Activated CD8-positive, alpha-beta memory T cell treated with anti-CD3 and anti-CD28 coated beads, Interleukin-2, amount 50 U/mL, for 24 hours (primary cell): ENCODE results near the gene HBA1.
"Not testable (repeated sequence)": the region's sequence is repeated elsewhere in the genome, so short reads cannot be mapped to it uniquely, and the experiment has no call there.

Source experiments
- DNase-seq: peaks from one replicate; pipeline ENCODE4 v3.0.0-alpha.2; 2020; ENCODE audit errors: extremely low read depth

Gene HBA1

DNA sequence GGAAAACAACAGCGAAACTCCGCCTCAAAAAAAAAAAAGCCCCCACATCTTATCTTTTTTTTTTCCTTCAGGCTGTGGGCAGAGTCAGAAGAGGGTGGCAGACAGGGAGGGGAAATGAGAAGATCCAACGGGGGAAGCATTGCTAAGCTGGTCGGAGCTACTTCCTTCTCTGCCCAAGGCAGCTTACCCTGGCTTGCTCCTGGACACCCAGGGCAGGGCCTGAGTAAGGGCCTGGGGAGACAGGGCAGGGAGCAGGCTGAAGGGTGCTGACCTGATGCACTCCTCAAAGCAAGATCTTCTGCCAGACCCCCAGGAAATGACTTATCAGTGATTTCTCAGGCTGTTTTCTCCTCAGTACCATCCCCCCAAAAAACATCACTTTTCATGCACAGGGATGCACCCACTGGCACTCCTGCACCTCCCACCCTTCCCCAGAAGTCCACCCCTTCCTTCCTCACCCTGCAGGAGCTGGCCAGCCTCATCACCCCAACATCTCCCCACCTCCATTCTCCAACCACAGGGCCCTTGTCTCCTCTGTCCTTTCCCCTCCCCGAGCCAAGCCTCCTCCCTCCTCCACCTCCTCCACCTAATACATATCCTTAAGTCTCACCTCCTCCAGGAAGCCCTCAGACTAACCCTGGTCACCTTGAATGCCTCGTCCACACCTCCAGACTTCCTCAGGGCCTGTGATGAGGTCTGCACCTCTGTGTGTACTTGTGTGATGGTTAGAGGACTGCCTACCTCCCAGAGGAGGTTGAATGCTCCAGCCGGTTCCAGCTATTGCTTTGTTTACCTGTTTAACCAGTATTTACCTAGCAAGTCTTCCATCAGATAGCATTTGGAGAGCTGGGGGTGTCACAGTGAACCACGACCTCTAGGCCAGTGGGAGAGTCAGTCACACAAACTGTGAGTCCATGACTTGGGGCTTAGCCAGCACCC is 1.2 kb upstream of the HBA1 start:
- no peak for DNase-seq

DNA sequence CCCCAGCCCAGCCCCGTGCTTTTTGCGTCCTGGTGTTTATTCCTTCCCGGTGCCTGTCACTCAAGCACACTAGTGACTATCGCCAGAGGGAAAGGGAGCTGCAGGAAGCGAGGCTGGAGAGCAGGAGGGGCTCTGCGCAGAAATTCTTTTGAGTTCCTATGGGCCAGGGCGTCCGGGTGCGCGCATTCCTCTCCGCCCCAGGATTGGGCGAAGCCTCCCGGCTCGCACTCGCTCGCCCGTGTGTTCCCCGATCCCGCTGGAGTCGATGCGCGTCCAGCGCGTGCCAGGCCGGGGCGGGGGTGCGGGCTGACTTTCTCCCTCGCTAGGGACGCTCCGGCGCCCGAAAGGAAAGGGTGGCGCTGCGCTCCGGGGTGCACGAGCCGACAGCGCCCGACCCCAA is 474 bp upstream of the HBA1 start:
- not testable (repeated sequence) for DNase-seq

DNA sequence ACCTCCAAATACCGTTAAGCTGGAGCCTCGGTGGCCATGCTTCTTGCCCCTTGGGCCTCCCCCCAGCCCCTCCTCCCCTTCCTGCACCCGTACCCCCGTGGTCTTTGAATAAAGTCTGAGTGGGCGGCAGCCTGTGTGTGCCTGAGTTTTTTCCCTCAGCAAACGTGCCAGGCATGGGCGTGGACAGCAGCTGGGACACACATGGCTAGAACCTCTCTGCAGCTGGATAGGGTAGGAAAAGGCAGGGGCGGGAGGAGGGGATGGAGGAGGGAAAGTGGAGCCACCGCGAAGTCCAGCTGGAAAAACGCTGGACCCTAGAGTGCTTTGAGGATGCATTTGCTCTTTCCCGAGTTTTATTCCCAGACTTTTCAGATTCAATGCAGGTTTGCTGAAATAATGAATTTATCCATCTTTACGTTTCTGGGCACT is 928 bp downstream of the HBA1 start:
- DNase-seq, result no peak

DNA sequence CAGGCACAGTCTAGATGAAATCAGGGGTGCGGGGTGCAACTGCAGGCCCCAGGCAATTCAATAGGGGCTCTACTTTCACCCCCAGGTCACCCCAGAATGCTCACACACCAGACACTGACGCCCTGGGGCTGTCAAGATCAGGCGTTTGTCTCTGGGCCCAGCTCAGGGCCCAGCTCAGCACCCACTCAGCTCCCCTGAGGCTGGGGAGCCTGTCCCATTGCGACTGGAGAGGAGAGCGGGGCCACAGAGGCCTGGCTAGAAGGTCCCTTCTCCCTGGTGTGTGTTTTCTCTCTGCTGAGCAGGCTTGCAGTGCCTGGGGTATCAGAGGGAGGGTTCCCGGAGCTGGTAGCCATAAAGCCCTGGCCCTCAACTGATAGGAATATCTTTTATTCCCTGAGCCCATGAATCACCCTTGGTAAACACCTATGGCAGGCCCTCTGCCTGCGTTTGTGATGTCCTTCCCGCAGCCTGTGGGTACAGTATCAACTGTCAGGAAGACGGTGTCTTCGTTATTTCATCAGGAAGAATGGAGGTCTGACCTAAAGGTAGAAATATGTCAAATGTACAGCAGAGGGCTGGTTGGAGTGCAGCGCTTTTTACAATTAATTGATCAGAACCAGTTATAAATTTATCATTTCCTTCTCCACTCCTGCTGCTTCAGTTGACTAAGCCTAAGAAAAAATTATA is 1.6 kb downstream of the HBA1 start:
- no peak for DNase-seq

DNA sequence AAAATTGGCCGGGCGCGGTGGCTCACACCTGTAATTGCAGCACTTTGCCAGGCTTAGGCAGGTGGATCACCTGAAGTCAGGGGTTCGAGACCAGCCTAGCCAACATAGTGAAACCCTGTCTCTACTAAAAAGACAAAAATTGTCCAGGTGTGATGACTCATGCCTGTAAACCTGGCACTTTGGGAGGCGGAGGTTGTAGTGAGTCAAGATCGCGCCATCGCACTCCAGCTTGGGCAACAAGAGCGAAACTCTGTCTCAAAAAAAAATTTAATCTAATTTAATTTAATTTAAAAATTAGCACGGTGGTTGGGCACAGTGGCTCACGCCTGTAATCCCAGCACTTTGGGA is 2.2 kb downstream of the HBA1 start:
- DNase-seq, result no peak

DNA sequence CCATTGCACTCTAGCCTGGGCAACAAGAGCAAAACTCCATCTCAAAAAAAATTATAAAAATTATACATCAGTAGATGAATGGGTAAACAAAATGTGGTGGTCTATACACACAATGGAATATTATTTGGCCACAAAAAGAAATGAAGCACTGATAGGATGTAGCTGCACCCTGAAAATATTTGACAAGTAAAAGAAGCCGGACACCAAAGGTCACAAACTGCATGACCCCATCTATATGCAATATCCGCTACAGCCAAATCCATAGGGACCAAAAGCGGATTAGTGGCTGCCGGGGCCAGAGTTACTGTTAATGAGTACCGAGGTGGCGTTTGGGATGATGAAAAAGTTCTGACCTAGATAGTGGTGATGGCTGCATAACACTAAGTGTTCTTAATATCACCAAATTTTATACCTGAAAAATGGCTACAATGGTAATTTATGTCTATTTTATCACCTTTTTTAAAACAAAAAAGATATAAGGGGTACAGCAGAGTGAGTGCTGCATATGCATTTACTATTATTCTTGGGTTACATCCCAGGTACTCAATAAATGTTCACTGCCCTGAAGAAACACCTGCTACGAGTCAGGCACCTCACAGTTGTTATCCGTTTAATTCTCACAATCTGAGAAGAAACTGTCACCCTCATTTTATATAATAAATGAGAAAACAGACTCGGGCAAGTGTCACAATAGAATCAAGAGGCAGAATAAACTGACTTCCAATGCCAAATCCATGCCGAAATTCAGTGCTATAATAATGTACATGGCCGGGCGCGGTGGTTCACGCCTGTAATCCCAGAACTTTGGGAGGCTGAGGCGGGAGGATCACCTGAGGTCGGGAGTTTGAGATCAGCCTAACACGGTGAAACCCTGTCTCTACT is 3.0 kb downstream of the HBA1 start:
- no peak for DNase-seq

DNA sequence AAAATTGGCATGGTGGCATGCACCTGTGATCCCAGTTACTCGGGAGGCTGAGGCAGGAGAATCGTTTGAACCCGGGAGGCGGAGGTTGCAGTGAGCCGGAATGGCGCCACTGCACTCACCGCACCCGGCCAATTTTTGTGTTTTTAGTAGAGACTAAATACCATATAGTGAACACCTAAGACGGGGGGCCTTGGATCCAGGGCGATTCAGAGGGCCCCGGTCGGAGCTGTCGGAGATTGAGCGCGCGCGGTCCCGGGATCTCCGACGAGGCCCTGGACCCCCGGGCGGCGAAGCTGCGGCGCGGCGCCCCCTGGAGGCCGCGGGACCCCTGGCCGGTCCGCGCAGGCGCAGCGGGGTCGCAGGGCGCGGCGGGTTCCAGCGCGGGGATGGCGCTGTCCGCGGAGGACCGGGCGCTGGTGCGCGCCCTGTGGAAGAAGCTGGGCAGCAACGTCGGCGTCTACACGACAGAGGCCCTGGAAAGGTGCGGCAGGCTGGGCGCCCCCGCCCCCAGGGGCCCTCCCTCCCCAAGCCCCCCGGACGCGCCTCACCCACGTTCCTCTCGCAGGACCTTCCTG is 3.7 kb downstream of the HBA1 start, which contains the start of gene HBQ1:
Gene HBQ1, plus strand, starts transcription at position 359 of the 575 bp plus-strand sequence. Its CDS starts 28 bp downstream, at position 387.
- DNase-seq, result no peak

DNA sequence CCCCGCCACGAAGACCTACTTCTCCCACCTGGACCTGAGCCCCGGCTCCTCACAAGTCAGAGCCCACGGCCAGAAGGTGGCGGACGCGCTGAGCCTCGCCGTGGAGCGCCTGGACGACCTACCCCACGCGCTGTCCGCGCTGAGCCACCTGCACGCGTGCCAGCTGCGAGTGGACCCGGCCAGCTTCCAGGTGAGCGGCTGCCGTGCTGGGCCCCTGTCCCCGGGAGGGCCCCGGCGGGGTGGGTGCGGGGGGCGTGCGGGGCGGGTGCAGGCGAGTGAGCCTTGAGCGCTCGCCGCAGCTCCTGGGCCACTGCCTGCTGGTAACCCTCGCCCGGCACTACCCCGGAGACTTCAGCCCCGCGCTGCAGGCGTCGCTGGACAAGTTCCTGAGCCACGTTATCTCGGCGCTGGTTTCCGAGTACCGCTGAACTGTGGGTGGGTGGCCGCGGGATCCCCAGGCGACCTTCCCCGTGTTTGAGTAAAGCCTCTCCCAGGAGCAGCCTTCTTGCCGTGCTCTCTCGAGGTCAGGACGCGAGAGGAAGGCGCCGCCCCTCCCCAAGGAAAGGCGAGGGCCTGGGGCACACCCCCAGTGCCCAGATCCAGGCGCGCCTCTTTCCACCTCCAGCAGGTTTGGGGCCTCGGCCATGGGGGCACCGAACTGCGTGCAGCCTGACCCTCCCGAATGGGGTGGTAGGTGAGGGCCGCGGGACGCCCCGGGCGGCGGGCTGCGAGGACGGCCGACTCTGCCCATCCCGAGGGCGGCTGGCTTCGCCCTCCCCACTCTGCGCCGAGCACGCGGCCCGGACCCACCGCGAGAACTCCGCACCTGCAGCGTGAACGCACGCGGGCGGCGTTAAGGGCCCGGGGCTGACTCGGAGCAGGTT is 4.4 kb downstream of the HBA1 start:
- no peak for DNase-seq

DNA sequence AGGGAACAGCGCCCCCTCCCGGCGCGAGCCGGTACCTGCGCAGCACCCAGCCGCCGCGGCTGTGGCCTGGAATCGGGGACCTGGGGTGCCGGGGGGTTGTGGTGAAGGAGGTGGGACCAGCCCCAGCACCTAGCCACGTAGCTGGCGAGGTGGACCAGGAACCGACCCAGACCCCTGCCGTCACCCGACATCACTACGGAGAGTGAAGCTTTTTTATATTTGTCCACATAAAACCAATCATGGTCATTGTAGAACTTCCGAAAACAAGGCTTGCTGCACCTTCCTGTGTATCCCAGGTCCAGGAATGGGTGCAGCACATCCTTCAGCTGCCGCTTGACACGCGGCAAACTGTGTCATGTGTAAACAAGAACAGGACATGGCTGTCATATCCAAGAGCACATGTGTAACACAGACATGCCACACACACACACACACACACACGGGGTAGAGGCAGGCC is 5.1 kb downstream of the HBA1 start:
- DNase-seq, result peak; percentile 54

DNA sequence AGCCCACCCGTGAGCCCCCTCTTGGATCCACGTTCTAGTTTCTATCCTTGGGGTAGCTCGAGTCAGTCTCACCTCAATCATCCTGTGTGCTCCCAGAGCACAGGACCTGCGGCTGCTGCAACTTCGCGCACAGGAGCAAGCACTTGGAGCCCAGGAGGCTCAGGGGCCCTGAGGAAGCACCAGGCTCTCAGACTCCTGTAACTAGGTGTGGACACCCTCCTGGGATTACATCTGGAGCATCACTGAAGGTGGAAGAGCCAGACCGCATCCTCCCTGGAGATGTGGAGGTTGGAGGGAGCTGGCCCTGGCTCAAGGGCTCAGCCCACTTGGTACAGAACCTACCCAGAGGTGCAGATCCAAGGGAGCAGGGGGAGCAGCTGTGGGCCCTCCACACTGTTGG is 6.5 kb downstream of the HBA1 start:
- DNase-seq, result no peak

DNA sequence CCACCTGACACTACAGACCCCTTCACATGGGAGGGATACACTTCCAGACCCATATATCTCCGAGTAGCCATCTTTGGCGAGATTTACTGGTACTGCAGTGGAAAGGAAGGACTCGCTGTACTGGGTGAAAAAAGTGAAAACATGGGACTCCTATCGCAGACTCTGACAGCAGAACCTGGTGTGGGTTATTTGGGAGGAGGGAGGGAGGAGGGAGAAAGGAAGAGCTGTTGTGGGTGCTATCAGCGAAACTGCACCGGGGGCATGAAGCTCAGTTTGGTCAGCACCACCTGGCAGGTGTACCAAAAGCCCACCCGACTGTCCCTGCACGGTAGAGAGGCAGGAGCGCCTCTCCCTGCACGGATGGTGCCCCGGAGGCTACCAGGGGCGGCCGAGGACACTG is 8.7 kb downstream of the HBA1 start:
- no peak for DNase-seq

DNA sequence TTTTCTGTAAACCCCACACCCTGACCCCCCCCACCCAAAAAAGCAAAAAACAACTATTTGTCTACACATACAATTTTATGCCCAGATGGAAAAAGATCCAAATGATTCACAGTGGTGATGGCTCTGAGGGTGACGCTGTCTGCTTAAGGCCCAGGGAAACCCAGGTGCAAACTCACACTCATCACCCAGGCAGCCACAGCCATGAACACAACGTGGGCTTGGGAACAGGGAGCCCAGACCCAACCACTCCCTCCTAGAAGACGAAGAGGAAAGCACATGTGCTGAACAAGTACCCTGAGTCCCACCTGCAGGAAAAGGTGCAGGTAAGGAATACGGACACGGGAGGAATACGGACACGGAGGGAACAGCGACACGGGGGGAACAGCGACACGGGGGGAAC is 9.2 kb downstream of the HBA1 start:
- no peak for DNase-seq

DNA sequence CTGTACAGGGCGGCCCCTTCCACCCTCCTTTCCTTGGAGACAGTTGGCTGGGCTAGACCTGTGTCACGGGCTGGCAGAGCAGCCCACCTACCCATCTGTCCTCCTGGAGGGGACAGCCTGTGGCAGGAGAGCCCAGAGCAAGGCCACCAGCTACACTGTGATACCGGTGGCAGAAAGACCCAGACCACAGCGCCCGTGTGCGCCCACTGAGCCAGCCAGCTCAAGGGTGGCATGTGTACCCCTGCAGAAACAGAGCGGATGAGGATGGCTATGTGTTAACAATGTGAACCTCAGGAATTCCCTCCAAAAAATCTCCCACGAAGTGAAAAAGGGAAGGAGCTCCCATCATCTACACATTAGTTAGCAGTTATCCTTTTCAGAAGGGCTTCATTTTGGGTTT is 10.8 kb downstream of the HBA1 start:
- no peak for DNase-seq

DNA sequence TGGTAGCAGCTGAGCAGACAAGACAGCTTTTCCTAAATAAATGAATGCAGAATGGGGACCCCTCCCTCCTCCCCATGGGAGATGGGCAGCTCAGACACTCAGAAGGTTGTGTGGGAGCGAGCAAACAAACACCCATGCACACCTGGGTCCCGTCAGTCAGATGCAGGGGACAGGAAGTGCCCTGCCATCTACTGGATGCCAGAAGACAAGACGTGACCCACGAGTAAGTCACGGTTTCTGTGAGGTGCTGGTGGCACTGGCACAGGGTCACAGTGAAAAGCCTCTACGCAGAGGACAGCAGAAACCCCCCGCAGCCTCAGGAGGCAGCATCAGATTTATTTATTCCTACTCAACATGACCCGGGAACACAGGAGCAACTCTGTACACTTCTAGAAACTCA is 12.2 kb downstream of the HBA1 start:
- no peak for DNase-seq

DNA sequence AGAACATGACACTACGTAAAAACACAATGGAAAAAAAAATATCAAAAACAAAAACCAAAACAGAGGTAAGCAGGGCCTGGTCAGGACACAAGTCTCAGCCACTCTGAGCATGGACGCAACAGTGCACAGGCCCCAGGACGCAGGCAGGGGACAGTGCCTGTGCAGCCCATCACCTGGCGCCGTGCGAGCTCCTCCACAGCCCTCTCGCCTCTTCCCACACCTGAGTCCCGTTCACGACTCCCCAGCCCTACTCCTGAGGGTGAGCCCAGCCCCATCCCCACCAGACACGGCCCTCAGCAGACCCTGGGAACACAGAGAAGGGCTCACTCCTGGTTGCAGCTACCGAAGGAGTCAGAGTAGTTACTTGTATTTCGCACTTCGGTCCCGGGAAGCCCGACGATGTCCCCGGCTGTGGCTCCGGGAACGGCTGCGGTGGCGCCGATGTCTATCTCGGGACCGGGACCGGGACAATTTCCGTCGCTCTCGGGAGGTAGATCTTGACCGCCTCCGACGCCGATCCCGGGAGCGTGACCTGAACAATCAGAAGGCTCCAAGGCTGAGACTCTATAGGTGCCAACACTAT is 13.2 kb downstream of the HBA1 start:
- DNase-seq, result no peak

DNA sequence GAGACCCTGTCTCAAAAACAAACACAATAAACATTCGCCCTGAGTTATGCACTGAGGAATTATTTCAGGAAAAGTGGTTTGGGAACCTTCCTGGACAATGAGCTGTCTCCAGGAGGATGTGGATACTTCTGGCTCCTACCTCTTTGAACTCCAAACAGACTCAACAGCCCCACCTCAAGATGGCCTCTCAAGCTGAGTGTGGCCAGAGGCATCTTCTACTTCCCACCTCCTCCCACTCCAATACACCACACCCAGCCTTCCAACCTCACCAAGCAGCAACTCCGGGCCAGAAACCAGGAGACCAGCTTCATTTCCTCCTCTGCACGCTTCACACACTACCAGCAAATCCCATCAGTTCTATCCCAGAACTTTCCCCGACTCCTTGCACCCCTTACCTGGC is 15.4 kb downstream of the HBA1 start:
- DNase-seq, result no peak

DNA sequence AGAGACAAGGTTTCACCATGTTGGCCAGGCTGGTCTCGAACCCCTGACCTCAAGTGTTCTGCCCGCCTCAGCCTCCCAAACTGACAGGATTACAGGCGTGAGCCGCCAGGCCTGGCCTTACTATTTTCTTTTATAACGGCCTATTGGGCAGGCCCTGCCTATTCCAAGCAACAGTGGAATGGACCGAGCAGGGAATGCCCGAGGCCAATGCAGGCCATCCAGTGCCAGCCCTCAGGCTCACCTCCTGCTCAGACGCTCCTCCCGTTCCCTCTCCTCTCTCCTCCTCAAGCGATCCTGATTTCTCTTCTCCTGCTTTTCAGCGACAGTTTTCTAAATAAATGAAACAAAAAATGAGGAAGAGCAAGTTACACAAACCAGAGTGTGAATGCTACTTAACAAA is 16.2 kb downstream of the HBA1 start:
- DNase-seq, result no peak

DNA sequence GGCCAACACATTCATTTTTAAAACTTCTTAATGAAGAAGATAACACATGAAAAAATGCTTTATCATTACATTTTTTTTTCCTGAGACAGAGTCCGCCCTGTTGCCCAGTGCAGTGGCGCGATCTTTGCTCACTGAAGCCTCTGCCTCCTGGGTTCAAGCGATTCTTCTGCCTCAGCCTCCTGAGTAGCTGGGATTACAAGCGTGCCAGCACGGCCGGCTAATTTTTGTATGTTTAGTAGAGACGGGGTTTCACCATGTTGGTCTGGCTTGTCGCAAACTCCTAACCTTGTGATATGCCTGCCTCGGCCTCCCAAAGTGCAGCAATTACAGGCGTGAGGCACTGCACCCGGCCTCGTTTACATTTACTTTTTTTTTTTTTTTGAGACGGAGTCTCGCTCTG is 17.0 kb downstream of the HBA1 start:
- no peak for DNase-seq

DNA sequence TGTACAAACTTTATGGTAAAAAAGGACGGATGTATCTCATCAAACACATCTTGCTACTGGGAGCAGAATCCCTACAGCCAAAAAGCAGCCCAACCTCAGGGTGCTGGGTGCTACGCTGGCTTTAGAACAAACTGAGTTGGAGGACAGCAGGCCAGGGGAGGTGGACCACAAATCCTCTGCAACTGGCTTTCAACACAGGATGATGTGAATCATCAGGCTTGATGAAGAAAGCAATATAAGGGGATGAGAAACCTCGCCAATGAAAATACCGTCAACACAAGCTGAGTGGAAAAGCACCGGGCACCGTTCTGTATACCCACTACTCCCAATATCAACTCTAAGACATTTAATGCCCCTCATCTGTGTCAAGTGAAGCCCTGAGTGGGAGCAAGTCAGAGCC is 18.0 kb downstream of the HBA1 start:
- DNase-seq, result no peak

DNA sequence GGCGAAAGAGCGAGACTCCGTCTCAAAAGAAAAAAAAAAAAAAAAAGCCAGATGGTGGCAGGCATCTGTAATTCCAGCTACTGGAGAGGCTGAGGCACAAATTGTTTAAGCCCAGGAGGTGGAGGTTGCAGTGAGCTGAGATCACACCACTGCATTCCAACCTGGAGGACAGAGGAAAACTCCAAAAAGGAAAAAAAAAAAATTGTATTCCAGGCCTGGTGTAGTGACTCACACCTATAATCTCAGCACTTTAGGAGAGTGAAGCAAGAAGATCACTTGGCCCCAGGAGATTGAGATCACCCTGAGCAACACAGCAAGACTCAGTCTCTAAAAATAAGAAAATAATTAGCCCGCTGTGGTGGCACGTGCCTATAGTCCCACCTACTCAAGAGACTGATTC is 23.9 kb downstream of the HBA1 start:
- DNase-seq, result no peak
